ENCODE data around the gene KCNA5. TPM values are rescaled to one million over a fixed set of nuclear protein-coding genes. Genes with fewer than 3 reads are reported as not detected.

The KCNA5 gene
- polyA plus RNA-seq, 1 donor (not counting 4 experiments of a cell fraction or from before 2014, with no cell fraction given): not detected

DNA sequence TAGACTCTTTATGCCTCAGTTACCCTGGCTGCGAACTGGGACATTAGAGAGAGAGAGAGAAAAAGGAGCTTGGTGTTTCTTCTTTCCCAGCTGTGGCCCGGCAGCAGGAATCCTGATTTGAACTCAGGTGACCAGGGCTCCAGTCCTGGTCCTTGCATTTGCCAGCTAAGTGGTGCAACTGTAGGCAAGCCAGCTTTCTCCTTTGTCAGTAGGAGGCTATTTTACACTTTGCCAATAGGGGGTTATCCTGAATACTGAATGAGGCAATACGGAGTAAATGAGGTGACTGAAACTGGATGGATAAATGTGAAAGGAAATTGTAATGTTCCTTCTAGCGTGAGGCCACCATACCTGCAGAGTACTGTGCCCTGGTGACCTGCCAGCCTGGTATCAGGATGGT, 27.8 kb downstream of the KCNA5 start:
- TF ChIP-seq EZH2 (IDR thresholded peaks at IDR 0.05; ENCODE audit: low read length): no peak
- TF ChIP-seq, protein P1, sequence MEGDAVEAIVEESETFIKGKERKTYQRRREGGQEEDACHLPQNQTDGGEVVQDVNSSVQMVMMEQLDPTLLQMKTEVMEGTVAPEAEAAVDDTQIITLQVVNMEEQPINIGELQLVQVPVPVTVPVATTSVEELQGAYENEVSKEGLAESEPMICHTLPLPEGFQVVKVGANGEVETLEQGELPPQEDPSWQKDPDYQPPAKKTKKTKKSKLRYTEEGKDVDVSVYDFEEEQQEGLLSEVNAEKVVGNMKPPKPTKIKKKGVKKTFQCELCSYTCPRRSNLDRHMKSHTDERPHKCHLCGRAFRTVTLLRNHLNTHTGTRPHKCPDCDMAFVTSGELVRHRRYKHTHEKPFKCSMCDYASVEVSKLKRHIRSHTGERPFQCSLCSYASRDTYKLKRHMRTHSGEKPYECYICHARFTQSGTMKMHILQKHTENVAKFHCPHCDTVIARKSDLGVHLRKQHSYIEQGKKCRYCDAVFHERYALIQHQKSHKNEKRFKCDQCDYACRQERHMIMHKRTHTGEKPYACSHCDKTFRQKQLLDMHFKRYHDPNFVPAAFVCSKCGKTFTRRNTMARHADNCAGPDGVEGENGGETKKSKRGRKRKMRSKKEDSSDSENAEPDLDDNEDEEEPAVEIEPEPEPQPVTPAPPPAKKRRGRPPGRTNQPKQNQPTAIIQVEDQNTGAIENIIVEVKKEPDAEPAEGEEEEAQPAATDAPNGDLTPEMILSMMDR (optimal IDR thresholded peaks at IDR 0.05 in 1 of 3, IDR thresholded peaks at IDR 0.05 in 1 of 3, conservative IDR thresholded peaks at IDR 0.05 in 1 of 3; ENCODE audit: extremely low read depth in 1 of 3, insufficient read depth in 2 of 3, low read length in 3 of 3): no peak
- Histone ChIP-seq H4K20me1 (ENCODE audit: control insufficient read depth, extremely low read depth, insufficient read depth, low read length) (no peaks in the 10 kb centered on the region), H3K27ac (ENCODE audit: control insufficient read depth, insufficient read depth, low read length) (no peak overlapping the region), H3K4me2 (ENCODE audit: control insufficient read depth, extremely low read depth, insufficient read depth, low read depth, low read length) (no peak overlapping the region), H3K36me3 (ENCODE audit: control insufficient read depth in 2 of 2, extremely low read depth in 1 of 2, insufficient read depth in 2 of 2, low read length in 2 of 2) (no peaks in the 10 kb centered on the region), H3K4me1 (ENCODE audit: control insufficient read depth, extremely low read depth, insufficient read depth, low read length) (no peaks in the 10 kb centered on the region), H3K4me3 (ENCODE audit: control insufficient read depth in 2 of 3, extremely low read depth in 1 of 3, insufficient read depth in 2 of 3, low read depth in 1 of 3, low read length in 3 of 3) (no peak overlapping the region), H3K27me3 (ENCODE audit: control insufficient read depth, extremely low read depth, insufficient read depth, low read length) (peaks cover 6% of the 10 kb centered on the region), H3K9ac (ENCODE audit: control insufficient read depth, extremely low read depth, insufficient read depth, low read length) (no peak overlapping the region), H2AFZ (ENCODE audit: control insufficient read depth, low read length) (no peak overlapping the region), H3K9me1 (ENCODE audit: control insufficient read depth, extremely low read depth, insufficient read depth, low read length) (no peaks in the 10 kb centered on the region), H3K79me2 (ENCODE audit: control insufficient read depth, insufficient read depth, low read length) (no peaks in the 10 kb centered on the region), H3K9me3 (ENCODE audit: control insufficient read depth, low read depth, low read length) (no peaks in the 10 kb centered on the region)
- dilution Hi-C loops (cut with MboI; ENCODE audit: extremely low pct_ligation_motif_present, low sequenced_read_pairs): no loop called here
- DNase-seq (ENCODE audit: low read depth, low spot score) (no peak), FAIRE-seq (no peak)

DNA sequence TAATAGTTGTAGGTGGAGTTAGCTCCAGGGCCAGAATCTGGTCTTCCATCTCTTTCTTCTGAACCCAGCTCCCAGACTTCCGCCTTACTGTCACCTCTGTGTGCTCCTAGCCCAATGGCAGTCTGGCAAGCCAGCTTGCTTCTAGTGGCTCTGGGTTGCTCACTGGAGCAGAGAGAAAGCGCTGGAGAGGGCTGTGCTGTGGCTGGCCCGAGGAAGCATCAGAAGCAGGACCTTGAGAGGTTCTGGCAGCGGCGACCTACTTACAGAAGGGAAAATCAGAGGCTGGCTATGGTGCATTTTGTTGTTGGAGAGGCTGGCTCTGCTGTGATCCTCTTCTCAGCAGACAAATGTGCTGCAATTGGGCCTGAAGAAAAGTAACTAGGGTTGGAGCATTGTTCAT, 28.6 kb downstream of the KCNA5 start:
- Histone ChIP-seq H3K27me3 (ENCODE audit: control insufficient read depth, extremely low read depth, insufficient read depth, low read length) (peaks cover 6% of the 10 kb centered on the region), H3K79me2 (ENCODE audit: control insufficient read depth, insufficient read depth, low read length) (no peaks in the 10 kb centered on the region), H3K9ac (ENCODE audit: control insufficient read depth, extremely low read depth, insufficient read depth, low read length) (no peak overlapping the region), H3K4me2 (ENCODE audit: control insufficient read depth, extremely low read depth, insufficient read depth, low read depth, low read length) (no peak overlapping the region), H3K27ac (ENCODE audit: control insufficient read depth, insufficient read depth, low read length) (no peak overlapping the region), H3K36me3 (ENCODE audit: control insufficient read depth in 2 of 2, extremely low read depth in 1 of 2, insufficient read depth in 2 of 2, low read length in 2 of 2) (no peaks in the 10 kb centered on the region), H4K20me1 (ENCODE audit: control insufficient read depth, extremely low read depth, insufficient read depth, low read length) (no peaks in the 10 kb centered on the region), H3K4me1 (ENCODE audit: control insufficient read depth, extremely low read depth, insufficient read depth, low read length) (no peaks in the 10 kb centered on the region), H3K9me3 (ENCODE audit: control insufficient read depth, low read depth, low read length) (no peaks in the 10 kb centered on the region), H3K4me3 (ENCODE audit: control insufficient read depth in 2 of 3, extremely low read depth in 1 of 3, insufficient read depth in 2 of 3, low read depth in 1 of 3, low read length in 3 of 3) (no peak overlapping the region), H2AFZ (ENCODE audit: control insufficient read depth, low read length) (no peak overlapping the region), H3K9me1 (ENCODE audit: control insufficient read depth, extremely low read depth, insufficient read depth, low read length) (no peaks in the 10 kb centered on the region)
- FAIRE-seq (no peak), DNase-seq (ENCODE audit: low read depth, low spot score) (no peak)
- TF ChIP-seq EZH2 (IDR thresholded peaks at IDR 0.05; ENCODE audit: low read length): no peak
- TF ChIP-seq, protein P1 (optimal IDR thresholded peaks at IDR 0.05 in 1 of 3, IDR thresholded peaks at IDR 0.05 in 1 of 3, conservative IDR thresholded peaks at IDR 0.05 in 1 of 3; ENCODE audit: extremely low read depth in 1 of 3, insufficient read depth in 2 of 3, low read length in 3 of 3): no peak
- dilution Hi-C loops (cut with MboI; ENCODE audit: extremely low pct_ligation_motif_present, low sequenced_read_pairs): no loop called here

All from keratinocyte (primary cell).